ENCODE results near the gene ATP2A3.

DNA sequence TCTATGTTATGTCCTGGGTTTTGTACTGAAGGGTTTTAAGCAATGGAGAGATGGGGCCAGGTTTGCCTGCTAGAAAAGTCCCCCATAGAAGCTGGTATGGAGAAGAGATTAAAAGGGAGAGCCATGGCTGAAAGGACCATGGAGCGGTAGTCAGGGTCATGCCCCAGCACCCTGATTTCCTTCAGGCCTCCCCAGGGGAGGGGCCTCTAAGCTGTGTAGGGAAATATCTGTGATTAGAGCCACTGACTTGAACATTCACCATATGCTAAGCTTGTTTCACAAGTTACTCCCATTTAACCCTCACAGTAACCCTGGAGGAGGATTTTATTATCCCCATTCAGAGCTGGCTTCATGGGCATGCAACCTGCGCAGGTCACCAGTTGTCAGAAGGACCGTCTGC is 3.8 kb upstream of the ATP2A3 start:
- TF ChIP-seq POLR2AphosphoS5 (IDR thresholded peaks at IDR 0.05) = no peak
- TF ChIP-seq EZH2 (IDR thresholded peaks at IDR 0.05; ENCODE audit: borderline replicate concordance, insufficient read depth, low read length, poor library complexity, severe bottlenecking) = no peak
- TF ChIP-seq, protein P1, sequence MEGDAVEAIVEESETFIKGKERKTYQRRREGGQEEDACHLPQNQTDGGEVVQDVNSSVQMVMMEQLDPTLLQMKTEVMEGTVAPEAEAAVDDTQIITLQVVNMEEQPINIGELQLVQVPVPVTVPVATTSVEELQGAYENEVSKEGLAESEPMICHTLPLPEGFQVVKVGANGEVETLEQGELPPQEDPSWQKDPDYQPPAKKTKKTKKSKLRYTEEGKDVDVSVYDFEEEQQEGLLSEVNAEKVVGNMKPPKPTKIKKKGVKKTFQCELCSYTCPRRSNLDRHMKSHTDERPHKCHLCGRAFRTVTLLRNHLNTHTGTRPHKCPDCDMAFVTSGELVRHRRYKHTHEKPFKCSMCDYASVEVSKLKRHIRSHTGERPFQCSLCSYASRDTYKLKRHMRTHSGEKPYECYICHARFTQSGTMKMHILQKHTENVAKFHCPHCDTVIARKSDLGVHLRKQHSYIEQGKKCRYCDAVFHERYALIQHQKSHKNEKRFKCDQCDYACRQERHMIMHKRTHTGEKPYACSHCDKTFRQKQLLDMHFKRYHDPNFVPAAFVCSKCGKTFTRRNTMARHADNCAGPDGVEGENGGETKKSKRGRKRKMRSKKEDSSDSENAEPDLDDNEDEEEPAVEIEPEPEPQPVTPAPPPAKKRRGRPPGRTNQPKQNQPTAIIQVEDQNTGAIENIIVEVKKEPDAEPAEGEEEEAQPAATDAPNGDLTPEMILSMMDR (IDR thresholded peaks at IDR 0.05; ENCODE audit: poor library complexity, severe bottlenecking) = no peak
- TF ChIP-seq REST (IDR thresholded peaks at IDR 0.05; ENCODE audit: borderline replicate concordance) = no peak
- TF ChIP-seq EP300 (conservative IDR thresholded peaks at IDR 0.05; ENCODE audit: poor library complexity, severe bottlenecking) = no peak
- TF ChIP-seq RAD21 (conservative IDR thresholded peaks at IDR 0.05) = no peak
- TF ChIP-seq MXI1 (conservative IDR thresholded peaks at IDR 0.05; ENCODE audit: poor library complexity, severe bottlenecking) = no peak
- no peak for TF ChIP-seq TAF1 (IDR thresholded peaks at IDR 0.05; ENCODE audit: low read depth)
- no peak for TF ChIP-seq SMC3 (conservative IDR thresholded peaks at IDR 0.05; ENCODE audit: poor library complexity)

Data from neural cell (in vitro differentiated cells).